Stomach smooth muscle (tissue), 2 donors: Measurements from ENCODE around the gene HPGD.

ENCODE experiments used
- H3K27ac ChIP-seq: one replicate; pipeline ENCODE4 v1.7.0; 2013; ENCODE audit warnings: mild to moderate bottlenecking, low read length, inconsistent platforms
- H3K27me3 ChIP-seq, 2 donors: one replicate each; pipeline ENCODE4 v1.7.0; 2013; ENCODE audit warnings: low read length in 2 of 2; ENCODE audit not compliant: insufficient read depth in 2 of 2, control insufficient read depth in 1 of 2
- H3K36me3 ChIP-seq, 2 donors: one replicate each; pipeline ENCODE4 v1.7.0; 2013; ENCODE audit warnings: low read length in 2 of 2; ENCODE audit not compliant: control insufficient read depth in 2 of 2, insufficient read depth in 2 of 2
- H3K4me1 ChIP-seq: one replicate; pipeline ENCODE4 v1.7.0; 2013; ENCODE audit warnings: low read length; ENCODE audit not compliant: control insufficient read depth, insufficient read depth
- H3K4me3 ChIP-seq, 2 donors: one replicate each; pipeline ENCODE4 v1.7.0; 2013; ENCODE audit warnings: low read length in 2 of 2
- H3K9ac ChIP-seq, 2 donors: one replicate each; pipeline ENCODE4 v1.7.0; 2013; ENCODE audit warnings: low read length in 2 of 2, mild to moderate bottlenecking in 1 of 2
- H3K9me3 ChIP-seq, 2 donors: one replicate each; pipeline ENCODE4 v1.7.0; 2013; ENCODE audit warnings: low read length in 2 of 2; ENCODE audit not compliant: control insufficient read depth in 2 of 2
- donor health status: healthy.
- donor health status: Pancreatic carcinoma.

Gene HPGD

GRCh38 chr4:174522183-174523024, at the start of gene HPGD:
TSS of gene HPGD (minus strand) at chr4:174522488. CDS start at chr4:174522451, 37 bp downstream.
- no peaks in the 10 kb centered on the region for H3K36me3 ChIP-seq
- H3K4me3 ChIP-seq = peak within 1 kb of the TSS; percentile 84 to 92
- peak within 1 kb of the TSS; percentile 72 to 83 for H3K9ac ChIP-seq
- H3K27ac ChIP-seq = peak within 1 kb of the TSS; percentile 50
- H3K4me1 ChIP-seq = no peaks in the 10 kb centered on the region
- H3K9me3 ChIP-seq = no peaks in the 10 kb centered on the region
- H3K27me3 ChIP-seq = no peaks in the 10 kb centered on the region

DNA sequence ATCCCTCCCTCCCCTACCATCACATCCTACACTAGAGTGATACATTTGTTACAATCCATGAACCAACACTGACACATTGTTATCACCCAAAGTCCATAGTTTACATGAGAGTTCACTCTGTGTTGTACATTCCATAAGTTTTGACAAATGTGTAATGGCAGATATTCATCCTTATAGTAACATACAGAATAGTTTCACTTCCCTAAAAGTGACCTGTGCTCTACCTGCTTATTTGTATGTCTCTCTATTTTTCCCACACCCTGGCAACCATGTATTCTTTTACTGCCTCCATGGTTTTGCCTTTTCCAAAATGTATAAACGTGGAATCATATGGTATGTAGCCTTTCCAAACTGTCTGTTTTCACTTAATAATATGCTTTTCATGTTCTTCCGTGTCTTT, 42.2 kb upstream of the HPGD start:
- Histone ChIP-seq H3K4me1 (no peaks in the 10 kb centered on the region), H3K36me3 (no peaks in the 10 kb centered on the region), H3K27ac (no peak overlapping the region), H3K27me3 (no peaks in the 10 kb centered on the region), H3K4me3 (no peak overlapping the region), H3K9ac (no peak overlapping the region), H3K9me3 (no peaks in the 10 kb centered on the region)

GRCh38 chr4:174563399-174563798, 41.1 kb upstream of the HPGD start:
- no peak overlapping the region for H3K9ac ChIP-seq
- H3K4me1 ChIP-seq = no peaks in the 10 kb centered on the region
- no peaks in the 10 kb centered on the region for H3K9me3 ChIP-seq
- H3K4me3 ChIP-seq = no peak overlapping the region
- no peaks in the 10 kb centered on the region for H3K36me3 ChIP-seq
- no peaks in the 10 kb centered on the region for H3K27me3 ChIP-seq
- H3K27ac ChIP-seq = no peak overlapping the region

DNA sequence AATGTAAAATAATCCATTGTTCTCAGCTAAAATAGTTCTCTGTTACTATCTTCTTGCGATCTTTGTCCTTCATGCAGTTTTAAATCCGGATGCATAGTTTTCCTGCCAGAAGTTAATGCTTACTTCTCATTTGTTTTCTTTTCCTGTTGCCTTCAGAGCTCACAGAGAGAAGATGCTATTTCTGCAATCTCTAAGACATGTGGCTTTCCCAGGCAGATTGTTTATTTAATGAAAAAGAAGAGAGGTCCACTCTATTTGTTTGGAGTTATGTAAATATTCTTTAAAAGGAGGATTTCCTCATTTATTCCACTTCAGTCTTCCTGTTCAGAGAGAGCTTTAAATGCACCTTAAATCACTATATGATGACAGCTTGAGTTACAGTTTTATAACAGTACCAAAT, 39.3 kb upstream of the HPGD start:
- Histone ChIP-seq H3K9ac (no peak overlapping the region), H3K4me3 (no peak overlapping the region), H3K27me3 (no peaks in the 10 kb centered on the region), H3K27ac (no peak overlapping the region), H3K9me3 (no peaks in the 10 kb centered on the region), H3K36me3 (no peaks in the 10 kb centered on the region), H3K4me1 (no peaks in the 10 kb centered on the region)

- H3K27me3 ChIP-seq = no peaks in the 10 kb centered on the region
- no peaks in the 10 kb centered on the region for H3K4me1 ChIP-seq
- H3K9me3 ChIP-seq = no peaks in the 10 kb centered on the region
- no peaks in the 10 kb centered on the region for H3K36me3 ChIP-seq
- no peak overlapping the region for H3K9ac ChIP-seq
- no peak overlapping the region for H3K27ac ChIP-seq
- H3K4me3 ChIP-seq = no peak overlapping the region
Measured at GRCh38 chr4:174559894-174560293, 37.6 kb upstream of the HPGD start.

DNA sequence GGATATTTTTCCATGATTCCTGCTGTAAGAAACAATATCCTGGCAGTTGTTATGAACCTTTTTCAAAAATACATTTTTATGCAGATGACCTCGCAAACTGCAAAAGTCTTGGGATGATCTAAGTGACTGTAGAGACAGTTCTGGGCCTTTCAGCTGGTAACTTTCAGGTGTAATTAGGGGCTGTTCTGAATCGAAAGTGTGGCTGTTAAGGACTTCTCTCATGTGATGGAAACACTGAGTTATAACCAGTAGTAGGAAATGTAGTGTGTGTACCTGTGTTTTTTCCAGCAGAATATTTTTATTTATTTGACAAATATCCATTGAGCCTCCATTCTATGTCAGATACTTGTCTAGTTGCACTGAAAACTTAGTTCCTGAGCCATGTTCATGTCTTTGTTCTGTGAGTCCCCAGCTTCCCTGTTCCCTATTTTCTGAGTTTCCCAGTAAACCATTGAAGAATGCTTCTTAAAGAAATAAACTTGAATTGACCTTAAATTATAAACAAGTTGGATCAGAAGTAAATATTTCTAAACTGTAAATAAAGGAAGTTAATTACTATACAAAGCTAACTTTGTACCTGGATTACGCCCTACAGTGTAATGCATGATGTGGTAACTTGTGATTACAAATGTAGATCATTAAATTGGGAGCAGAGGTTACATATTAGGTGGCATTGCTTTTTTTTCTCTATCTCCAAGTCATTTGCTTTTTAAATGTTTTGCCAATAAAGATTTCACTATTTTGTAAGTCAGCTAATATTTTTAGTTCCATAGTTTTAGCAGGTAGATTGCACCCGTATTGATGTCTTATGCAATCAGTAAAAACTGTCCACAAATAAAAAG, 33.7 kb upstream of the HPGD start:
- Histone ChIP-seq H3K9me3 (no peaks in the 10 kb centered on the region), H3K4me3 (no peak overlapping the region), H3K4me1 (no peaks in the 10 kb centered on the region), H3K36me3 (no peaks in the 10 kb centered on the region), H3K9ac (no peak overlapping the region), H3K27ac (no peak overlapping the region), H3K27me3 (no peaks in the 10 kb centered on the region)

- no peaks in the 10 kb centered on the region for H3K4me1 ChIP-seq
Measured at GRCh38 chr4:174554231-174554728, 32.0 kb upstream of the HPGD start.

DNA sequence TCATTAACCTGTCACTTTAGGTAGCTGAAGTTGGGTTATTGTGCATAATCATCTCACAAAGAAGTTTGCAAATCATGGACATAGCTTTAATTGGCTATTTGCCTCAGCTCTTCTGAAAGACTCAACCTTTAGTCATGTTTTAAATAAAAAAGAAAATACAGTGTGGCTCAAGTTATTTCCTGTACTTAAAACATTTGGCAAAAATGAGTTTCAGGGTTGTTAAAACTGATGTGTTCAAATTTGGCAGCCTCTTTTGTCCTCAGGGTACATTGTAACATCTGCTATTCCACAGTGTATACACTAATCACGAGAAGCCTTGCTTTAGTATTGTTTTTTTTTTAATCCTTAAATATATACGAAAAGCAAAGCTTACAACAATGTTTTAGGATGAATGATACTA, 31.5 kb upstream of the HPGD start:
- Histone ChIP-seq H3K27me3 (no peaks in the 10 kb centered on the region), H3K4me3 (no peak overlapping the region), H3K36me3 (no peaks in the 10 kb centered on the region), H3K27ac (no peak overlapping the region), H3K9ac (no peak overlapping the region), H3K9me3 (no peaks in the 10 kb centered on the region), H3K4me1 (no peaks in the 10 kb centered on the region)

More at GRCh38 chr4:174554231-174554728, 32.0 kb upstream of the HPGD start:
- no peak overlapping the region for H3K27ac ChIP-seq
- H3K9ac ChIP-seq = no peak overlapping the region
- H3K36me3 ChIP-seq = no peaks in the 10 kb centered on the region
- H3K9me3 ChIP-seq = no peaks in the 10 kb centered on the region
- no peak overlapping the region for H3K4me3 ChIP-seq
- H3K27me3 ChIP-seq = no peaks in the 10 kb centered on the region

DNA sequence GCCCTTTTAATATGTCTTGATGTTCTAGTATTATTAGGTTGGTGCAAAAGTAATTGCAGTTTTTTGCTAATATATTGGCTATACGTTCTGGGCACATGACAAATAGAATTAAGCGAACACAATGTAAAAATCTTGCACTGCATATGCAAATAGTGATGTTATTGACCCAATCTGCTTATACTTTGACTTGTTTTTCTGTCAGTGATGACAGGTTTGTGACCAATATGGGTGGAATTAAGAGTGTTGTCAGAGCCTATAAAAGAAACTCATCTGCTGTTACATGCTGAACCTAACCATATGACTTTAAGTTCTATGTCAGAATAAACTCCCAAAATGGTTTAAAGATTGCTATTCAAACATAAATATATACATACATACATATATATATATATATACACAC, 30.7 kb upstream of the HPGD start:
- Histone ChIP-seq H3K27ac (no peak overlapping the region), H3K9me3 (no peaks in the 10 kb centered on the region), H3K4me3 (no peak overlapping the region), H3K4me1 (no peaks in the 10 kb centered on the region), H3K9ac (no peak overlapping the region), H3K36me3 (no peaks in the 10 kb centered on the region), H3K27me3 (no peaks in the 10 kb centered on the region)

DNA sequence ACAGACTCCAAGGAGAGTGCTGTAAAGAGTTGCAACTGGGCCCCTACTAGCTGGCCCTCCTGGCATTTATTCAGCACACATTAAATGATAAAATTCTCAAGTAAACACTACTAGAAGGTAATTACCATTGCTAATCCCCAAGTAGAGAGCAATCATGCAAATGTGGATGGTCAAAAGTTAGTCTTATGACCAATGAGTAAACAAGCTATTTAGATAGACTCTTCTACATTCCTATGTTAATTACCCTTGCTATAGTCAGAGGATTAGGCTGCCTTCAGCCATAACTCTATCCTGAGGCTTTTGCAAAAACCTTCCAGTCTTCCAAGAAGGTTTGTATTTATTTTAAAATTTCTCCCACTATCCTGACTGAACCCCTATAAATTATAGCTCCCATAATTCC, 28.3 kb upstream of the HPGD start:
- no peaks in the 10 kb centered on the region for H3K27me3 ChIP-seq
- no peak overlapping the region for H3K4me3 ChIP-seq
- H3K4me1 ChIP-seq = no peaks in the 10 kb centered on the region
- no peak overlapping the region for H3K9ac ChIP-seq
- H3K36me3 ChIP-seq = no peaks in the 10 kb centered on the region
- H3K9me3 ChIP-seq = no peaks in the 10 kb centered on the region
- H3K27ac ChIP-seq = no peak overlapping the region
